Panc1 (cell line): Measurements from ENCODE around the gene KCNQ4. TPM values are rescaled to one million over a fixed set of nuclear protein-coding genes. Genes with fewer than 3 reads are reported as not detected.

Experiments
- ATAC-seq: fragments of 200-7000 bp; cut with Tn5 transposase; 2 replicates; pipeline ENCODE4 v1.9.1; 2020; ENCODE audit warnings: mild to moderate bottlenecking, moderate library complexity
- BruUV-seq: library from RNA; stranded (reverse); fragments of 400-500 nt; replicated peaks from 2 replicates; lab custom pipeline; 2021; lab: Mats Ljungman, UMichigan
- CTCF ChIA-PET: fragments of 300-600 bp; sonication (Branson Sonifier 250); formaldehyde crosslinking; loops from one replicate; lab custom pipeline; 2022; ENCODE audit warnings: antibody characterized with exemption; lab: Charles Lee
- POLR2A ChIA-PET: fragments of 300-600 bp; sonication (Branson Sonifier 250); formaldehyde crosslinking; loops from one replicate; lab custom pipeline; 2022; ENCODE audit warnings: antibody characterized with exemption; lab: Charles Lee
- DNase-seq: peaks from one replicate; pipeline ENCODE4 v3.0.0-alpha.2; 2010; ENCODE audit warnings: low read depth, low spot score
- H3K27ac ChIP-seq: 2 replicates; pipeline ENCODE4 v1.5.1; 2011; ENCODE audit warnings: mild to moderate bottlenecking, low read length, inconsistent platforms
- H3K27me3 ChIP-seq: fragments of 200-500 bp; sonication (Bioruptor generic); 2 replicates; pipeline ENCODE4 v1.6.0; 2014; ENCODE audit warnings: low read length, inconsistent platforms; ENCODE audit not compliant: control insufficient read depth, insufficient read depth
- H3K36me3 ChIP-seq: fragments of 200-500 bp; sonication (Bioruptor generic); 2 replicates; pipeline ENCODE4 v1.5.1; 2014; ENCODE audit warnings: inconsistent platforms, mild to moderate bottlenecking, low read length, moderate library complexity; ENCODE audit not compliant: control insufficient read depth, insufficient read depth
- H3K4me1 ChIP-seq: 2 replicates; pipeline ENCODE4 v1.5.1; 2011; ENCODE audit warnings: inconsistent platforms, mild to moderate bottlenecking, low read length, moderate library complexity; ENCODE audit not compliant: control insufficient read depth, insufficient read depth
- H3K4me3 ChIP-seq, 2 experiments: 2 replicates each; pipeline ENCODE4 v1.5.1; 2011 to 2012; ENCODE audit warnings: low read depth in 2 of 2, low read length in 2 of 2, mild to moderate bottlenecking in 2 of 2, inconsistent platforms in 1 of 2, moderate library complexity in 1 of 2
- H3K9me3 ChIP-seq: fragments of 200-500 bp; sonication (Bioruptor generic); 2 replicates; pipeline ENCODE4 v1.5.1; 2014; ENCODE audit warnings: low read depth, mild to moderate bottlenecking, inconsistent platforms, low read length, moderate library complexity; ENCODE audit not compliant: control insufficient read depth, insufficient read depth
- CTCF ChIP-seq: fragments of 450-650 bp; IDR thresholded peaks from 2 replicates; pipeline ENCODE4 v1.5.1; 2017; ENCODE audit warnings: mild to moderate bottlenecking
- POLR2AphosphoS5 ChIP-seq: IDR thresholded peaks from 2 replicates; pipeline ENCODE4 v1.6.1; 2012; ENCODE audit warnings: mild to moderate bottlenecking, low read depth, low read length, moderate library complexity
- REST ChIP-seq, 2 experiments: IDR thresholded peaks; 2 replicates each; pipeline ENCODE4 v1.6.1; 2011 to 2012; ENCODE audit warnings: low read depth in 2 of 2, control low read depth in 1 of 2, low read length in 1 of 2, mild to moderate bottlenecking in 1 of 2, moderate library complexity in 1 of 2; ENCODE audit not compliant: insufficient read depth in 1 of 2
- SIN3A ChIP-seq: IDR thresholded peaks from 2 replicates; pipeline ENCODE4 v1.6.1; 2012; ENCODE audit warnings: low read depth, mild to moderate bottlenecking, low read length, moderate library complexity, borderline replicate concordance; ENCODE audit not compliant: insufficient read depth
- TCF7L2 ChIP-seq: IDR thresholded peaks from 2 replicates; pipeline ENCODE4 v1.6.1; 2011; ENCODE audit warnings: mild to moderate bottlenecking, low read depth, low read length, inconsistent platforms
- in situ Hi-C: cut with HindIII; loops from 2 replicates; pipeline ENCODE4 v1.10.0; 2016; ENCODE audit warnings: low sequenced_read_pairs, low pct_unique_long_range_greater_than_20kb
- intact Hi-C: fragments of 100-400 bp; cut with micrococcal nuclease; formaldehyde crosslinking; loops from one replicate; pipeline ENCODE4 v1.10.0; 2022; ENCODE audit not compliant: unreplicated experiment
- total RNA-seq: library from RNA; stranded (reverse); gene quantifications from one replicate; pipeline ENCODE4 v1.2.1, GENCODE V29; 2021; ENCODE audit not compliant: unreplicated experiment

Gene KCNQ4
- total RNA-seq, 1 experiment from 2014 or later, result 2.6 TPM

GRCh38 chr1:40768146-40768990 is 15.2 kb upstream of the KCNQ4 start:
- CTCF ChIA-PET, result no interaction called here
- no peaks in the 10 kb centered on the region for H3K27me3 ChIP-seq
- H3K36me3 ChIP-seq, result peaks cover 15% of the 10 kb centered on the region
- intact Hi-C loops (no loop called here), in situ Hi-C loops (no loop called here)
- H3K27ac ChIP-seq, result no peak overlapping the region
- TSS peak; percentile 35 for BruUV-seq
- POLR2A ChIA-PET, result interaction anchor here (0.5 kb wide), 1 partner anchor 9 kb away, joined by 5 read pairs; no protein-coding TSS in a partner anchor
- no peak for DNase-seq
- no peak for ATAC-seq
- no peak overlapping the region for H3K4me3 ChIP-seq
- no peak for TF ChIP-seq POLR2AphosphoS5
- TF ChIP-seq TCF7L2, result no peak
- TF ChIP-seq CTCF, result no peak
- TF ChIP-seq SIN3A, result no peak
- no peak for TF ChIP-seq REST (IDR thresholded peaks at IDR 0.05; ENCODE audit: insufficient read depth in 1 of 2, low read depth in 2 of 2, low read length in 1 of 2)
- no peaks in the 10 kb centered on the region for H3K9me3 ChIP-seq
- no peaks in the 10 kb centered on the region for H3K4me1 ChIP-seq

- BruUV-seq, result no TSS peak
- intact Hi-C loops, result loop anchor here (5.0 kb wide), 2 partner anchors 158 to 182 kb away; no protein-coding TSS in a partner anchor
- TF ChIP-seq TCF7L2, result no peak
- TF ChIP-seq CTCF, result peak; percentile 46; the same call in 1 of the 2 replicates
- no peak for TF ChIP-seq REST (IDR thresholded peaks at IDR 0.05; ENCODE audit: insufficient read depth in 1 of 2, low read depth in 2 of 2, low read length in 1 of 2)
- no peaks in the 10 kb centered on the region for H3K9me3 ChIP-seq
- no peak for DNase-seq
- peaks cover 8% of the 10 kb centered on the region; the same call in 1 of the 2 replicates for H3K36me3 ChIP-seq
- ATAC-seq, result peak; percentile 63; the same call in 1 of the 2 replicates
- no peak overlapping the region for H3K27ac ChIP-seq
- ChIA-PET CTCF (interaction anchor here (0.7 kb wide), 1 partner anchor 25 kb away, joined by 3 read pairs; no protein-coding TSS in a partner anchor), POLR2A (no interaction called here)
- H3K27me3 ChIP-seq, result no peaks in the 10 kb centered on the region
- no peaks in the 10 kb centered on the region for H3K4me1 ChIP-seq
- in situ Hi-C loops, result no loop called here
- H3K4me3 ChIP-seq, result no peak overlapping the region
These were observed 13.8 kb upstream of the KCNQ4 start for GRCh38 chr1:40769815-40770214.
